Neutrophil (primary cell): ENCODE measurements around the gene GSDMA.

ENCODE experiments used
- H3K27ac ChIP-seq: fragments of 200-600 bp; sonication (generic); 2 replicates; pipeline ENCODE4 v1.5.1; 2016; ENCODE audit warnings: mild to moderate bottlenecking, moderate library complexity
- H3K27me3 ChIP-seq: fragments of 200-600 bp; sonication (generic); 2 replicates; pipeline ENCODE4 v1.6.0; 2016; ENCODE audit warnings: mild to moderate bottlenecking
- H3K36me3 ChIP-seq: fragments of 200-600 bp; sonication (generic); 2 replicates; pipeline ENCODE4 v1.5.1; 2017
- H3K4me1 ChIP-seq, 2 experiments: fragments of 200-600 bp in 1 of 2; sonication (generic) in 1 of 2; 1 replicate in 1 of 2; 2 replicates in 1 of 2; pipeline versions ENCODE4 v1.5.1 to v1.6.1; 2013 to 2016; ENCODE audit warnings: low read depth in 1 of 2, low read length in 1 of 2, mild to moderate bottlenecking in 1 of 2, moderate library complexity in 1 of 2; ENCODE audit not compliant: control insufficient read depth in 1 of 2, insufficient read depth in 1 of 2
- H3K4me3 ChIP-seq, 2 experiments: fragments of 200-600 bp in 1 of 2; sonication (generic) in 1 of 2; 1 replicate in 1 of 2; 2 replicates in 1 of 2; pipeline ENCODE4 v1.5.1; 2013 to 2016; ENCODE audit warnings: low read depth in 1 of 2, low read length in 1 of 2, mild to moderate bottlenecking in 1 of 2, moderate library complexity in 1 of 2
- H3K9me3 ChIP-seq: fragments of 200-600 bp; sonication (generic); 2 replicates; pipeline ENCODE4 v1.5.1; 2016
- TF ChIP-seq, protein P1 (sequence below): fragments of 200-600 bp; sonication (generic); IDR thresholded peaks from 2 replicates; pipeline ENCODE4 v1.5.1; 2016; ENCODE audit warnings: antibody characterized with exemption

The GSDMA gene

DNA sequence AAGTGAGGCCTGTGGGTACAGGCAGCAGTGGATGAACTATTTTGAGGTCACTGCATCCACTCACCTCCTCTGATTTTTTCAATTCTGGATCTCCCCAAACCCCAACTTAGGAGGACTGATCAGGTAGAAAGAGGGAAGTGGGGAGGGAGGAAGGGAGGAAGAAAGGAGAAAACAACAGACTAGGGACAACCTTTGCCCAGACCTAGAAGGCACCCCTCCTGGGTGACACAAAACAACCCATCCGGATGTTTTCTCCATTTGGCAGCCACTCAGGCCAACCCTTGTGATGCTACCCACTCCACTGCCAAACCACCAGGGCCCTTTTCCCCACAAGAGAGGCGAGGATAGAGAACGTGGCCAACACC is 38.1 kb upstream of the GSDMA start:
- peaks cover 45 to 49% of the 10 kb centered on the region in 2 experiments for H3K4me1 ChIP-seq
- H3K27ac ChIP-seq, result no peak overlapping the region
- no peaks in the 10 kb centered on the region for H3K27me3 ChIP-seq
- peaks cover 43% of the 10 kb centered on the region for H3K36me3 ChIP-seq
- H3K9me3 ChIP-seq, result no peaks in the 10 kb centered on the region
- no peak overlapping the region for H3K4me3 ChIP-seq
- TF ChIP-seq, protein P1, sequence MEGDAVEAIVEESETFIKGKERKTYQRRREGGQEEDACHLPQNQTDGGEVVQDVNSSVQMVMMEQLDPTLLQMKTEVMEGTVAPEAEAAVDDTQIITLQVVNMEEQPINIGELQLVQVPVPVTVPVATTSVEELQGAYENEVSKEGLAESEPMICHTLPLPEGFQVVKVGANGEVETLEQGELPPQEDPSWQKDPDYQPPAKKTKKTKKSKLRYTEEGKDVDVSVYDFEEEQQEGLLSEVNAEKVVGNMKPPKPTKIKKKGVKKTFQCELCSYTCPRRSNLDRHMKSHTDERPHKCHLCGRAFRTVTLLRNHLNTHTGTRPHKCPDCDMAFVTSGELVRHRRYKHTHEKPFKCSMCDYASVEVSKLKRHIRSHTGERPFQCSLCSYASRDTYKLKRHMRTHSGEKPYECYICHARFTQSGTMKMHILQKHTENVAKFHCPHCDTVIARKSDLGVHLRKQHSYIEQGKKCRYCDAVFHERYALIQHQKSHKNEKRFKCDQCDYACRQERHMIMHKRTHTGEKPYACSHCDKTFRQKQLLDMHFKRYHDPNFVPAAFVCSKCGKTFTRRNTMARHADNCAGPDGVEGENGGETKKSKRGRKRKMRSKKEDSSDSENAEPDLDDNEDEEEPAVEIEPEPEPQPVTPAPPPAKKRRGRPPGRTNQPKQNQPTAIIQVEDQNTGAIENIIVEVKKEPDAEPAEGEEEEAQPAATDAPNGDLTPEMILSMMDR, result no peak

DNA sequence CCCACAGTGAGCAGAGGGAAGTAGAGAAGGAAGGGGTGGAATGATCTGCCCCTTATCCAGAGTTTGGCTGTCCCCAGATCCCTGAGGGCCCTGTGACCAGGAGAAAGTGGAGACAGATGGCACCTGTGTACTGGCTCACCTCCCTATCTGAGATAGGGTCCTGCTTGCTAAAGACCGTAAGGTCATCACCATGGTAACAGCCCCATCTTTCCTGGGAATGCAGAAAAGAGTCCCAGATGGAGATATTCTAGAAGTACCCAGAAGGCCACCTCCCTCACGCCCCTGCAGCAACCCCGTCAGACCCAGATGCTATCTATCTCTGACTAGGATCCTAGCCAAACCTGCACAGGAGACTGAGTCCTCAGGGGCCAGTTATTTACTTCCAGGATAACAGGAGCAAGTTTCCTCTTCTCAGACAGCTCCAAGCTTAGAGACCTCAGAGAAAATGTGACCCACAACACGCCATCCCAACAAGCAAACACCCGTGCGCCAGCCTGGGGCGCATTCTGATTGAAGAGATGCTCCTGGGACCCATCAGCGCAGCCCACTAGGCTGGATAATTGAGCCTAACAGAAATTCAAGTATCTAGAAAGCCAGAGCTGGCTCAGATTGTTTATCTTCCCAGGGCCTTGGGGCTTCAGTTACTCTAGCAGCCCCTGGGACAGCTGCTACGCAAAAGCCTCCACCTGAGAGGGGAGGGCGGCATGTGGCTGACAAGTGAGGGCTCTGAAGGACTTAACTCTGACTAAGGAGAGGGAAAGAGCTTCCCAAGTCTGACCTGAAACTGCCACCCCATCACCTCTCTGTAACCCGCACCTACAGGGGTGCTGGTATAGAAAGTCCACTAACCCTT is 37.3 kb upstream of the GSDMA start:
- Histone ChIP-seq H3K27ac (no peak overlapping the region), H3K27me3 (no peaks in the 10 kb centered on the region), H3K36me3 (peaks cover 37% of the 10 kb centered on the region), H3K4me3 (no peak overlapping the region), H3K9me3 (no peaks in the 10 kb centered on the region), H3K4me1 (peaks cover 45 to 49% of the 10 kb centered on the region in 2 experiments)
- TF ChIP-seq, protein P1, result no peak

DNA sequence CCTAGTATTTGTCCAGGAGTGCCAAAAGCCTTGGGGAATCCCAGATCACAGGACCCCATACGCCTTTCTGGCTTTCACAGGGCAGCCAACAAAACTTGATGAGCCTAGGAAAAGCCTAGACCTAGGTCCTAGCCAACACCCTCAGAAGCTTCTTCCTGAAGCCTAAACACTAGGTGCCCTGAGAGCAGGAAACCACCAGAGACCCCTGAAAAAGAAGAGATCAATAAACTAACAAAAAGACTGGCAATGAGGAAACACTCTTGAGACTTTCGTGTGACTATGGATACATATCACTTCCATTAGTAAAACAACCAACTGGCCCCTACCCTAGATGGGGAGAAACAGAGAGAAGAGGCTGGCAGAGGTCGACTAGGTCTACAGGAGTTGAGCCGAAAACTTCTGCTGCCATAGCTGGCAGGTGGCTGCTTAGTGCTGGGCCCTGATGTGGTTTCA is 36.6 kb upstream of the GSDMA start:
- Histone ChIP-seq H3K4me1 (peaks cover 45 to 47% of the 10 kb centered on the region in 2 experiments), H3K27ac (no peak overlapping the region), H3K27me3 (no peaks in the 10 kb centered on the region), H3K36me3 (peaks cover 32% of the 10 kb centered on the region), H3K9me3 (no peaks in the 10 kb centered on the region), H3K4me3 (peak overlapping the region; percentile 60 to 99)
- TF ChIP-seq, protein P1, result no peak

DNA sequence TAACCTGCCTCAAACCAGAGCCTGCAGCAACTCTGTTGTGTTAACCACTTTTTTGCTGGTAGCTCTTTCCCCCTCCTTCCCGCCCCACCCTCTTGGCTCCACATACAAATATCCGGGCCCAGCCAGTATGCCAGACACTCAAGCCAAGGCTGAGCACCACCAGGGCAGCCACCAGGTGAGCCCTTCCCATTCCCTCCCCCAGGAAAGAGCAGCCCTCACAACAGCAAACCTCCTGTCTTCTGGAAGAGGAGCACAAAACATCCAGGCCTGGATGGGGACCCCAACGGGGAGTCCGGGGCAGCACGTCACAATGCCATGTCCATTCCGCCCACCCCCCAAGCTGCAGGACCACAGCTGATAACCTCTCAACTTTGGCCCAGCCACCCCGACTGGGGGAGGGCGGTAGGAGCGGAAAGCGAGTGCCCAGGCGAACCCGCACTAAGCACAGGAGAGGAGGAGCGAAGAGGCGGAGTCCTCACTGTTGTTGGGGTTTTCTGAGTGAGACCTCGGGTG is 36.2 kb upstream of the GSDMA start:
- H3K27ac ChIP-seq, result peak overlapping the region; percentile 78
- H3K27me3 ChIP-seq, result no peaks in the 10 kb centered on the region
- TF ChIP-seq, protein P1, result no peak
- peaks cover 28% of the 10 kb centered on the region for H3K36me3 ChIP-seq
- H3K4me3 ChIP-seq, result peak overlapping the region; percentile 60 to 99
- peaks cover 43 to 45% of the 10 kb centered on the region in 2 experiments for H3K4me1 ChIP-seq
- no peaks in the 10 kb centered on the region for H3K9me3 ChIP-seq

DNA sequence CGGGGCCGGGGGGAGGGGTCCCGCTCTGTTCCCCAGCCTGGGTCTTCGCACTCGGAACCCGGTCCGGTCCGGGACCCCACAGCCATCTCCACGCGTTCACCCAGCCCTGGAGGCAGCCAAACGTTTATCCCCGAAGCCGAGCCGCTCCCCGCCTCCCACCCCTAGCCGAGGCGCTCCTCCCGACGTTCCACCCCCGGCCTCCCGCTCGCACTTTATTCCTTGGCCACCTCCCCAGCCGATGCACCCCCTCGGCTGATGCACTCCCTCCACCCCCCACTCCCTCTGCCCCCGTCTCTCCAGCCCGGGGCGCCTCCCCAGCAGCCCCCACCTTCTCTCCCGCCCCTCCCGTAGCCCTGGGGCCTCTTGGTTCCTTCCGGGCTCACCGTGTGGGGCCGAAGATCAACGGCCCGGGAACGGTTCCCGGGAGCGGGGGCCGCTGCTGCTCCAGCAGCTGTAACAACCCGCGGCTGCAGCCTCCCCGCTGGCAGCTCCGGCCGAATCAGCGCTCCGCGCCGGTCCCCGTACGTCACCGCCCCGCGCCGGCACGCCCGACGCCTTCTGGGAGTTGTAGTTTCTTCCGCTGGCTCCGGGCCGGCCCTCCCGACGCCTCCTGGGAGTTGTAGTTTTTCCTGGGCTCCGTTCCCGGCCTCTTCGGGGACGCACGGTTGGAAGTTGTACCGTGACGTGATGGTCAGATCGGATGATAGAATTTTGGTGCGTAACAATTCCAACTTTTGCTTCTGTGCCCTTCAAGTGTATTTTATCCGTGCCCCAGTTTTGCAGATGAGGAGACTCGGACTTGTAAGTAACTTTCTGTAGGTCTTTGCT is 35.5 kb upstream of the GSDMA start, which contains the start of the genes LRRC3C and ORMDL3:
Gene LRRC3C, plus strand, starts transcription at position 632 of the 828 bp plus-strand sequence. CDS start 13,792 bp downstream, outside the sequence.
Gene ORMDL3, minus strand, starts transcription at position 501 of the 828 bp plus-strand sequence. CDS start 3,398 bp downstream, outside the sequence.
- Histone ChIP-seq H3K27ac (peak within 1 kb of the TSS; percentile 78), H3K4me1 (peaks cover 42 to 44% of the 10 kb centered on the region in 2 experiments), H3K36me3 (peaks cover 21% of the 10 kb centered on the region), H3K9me3 (no peaks in the 10 kb centered on the region), H3K27me3 (no peaks in the 10 kb centered on the region), H3K4me3 (peak within 1 kb of the TSS; percentile 60 to 99)
- TF ChIP-seq, protein P1, result peak; percentile 31
